SK-MEL-5 (cell line): ENCODE results near the gene AGFG2. TPM values are rescaled to one million over a fixed set of nuclear protein-coding genes. Genes with fewer than 3 reads are reported as not detected.

Experiments used
- DNase-seq: peaks from one replicate; pipeline ENCODE4 v3.0.0-alpha.2; 2016; ENCODE audit warnings: low read depth, low spot score
- in situ Hi-C: cut with HindIII; loops from 2 replicates; pipeline ENCODE4 v1.10.0; 2016; ENCODE audit warnings: low sequenced_read_pairs, high pct_unique_total_duplicates, low pct_unique_long_range_greater_than_20kb
- small RNA-seq, 2 experiments: library from RNA; depleted of rRNA; stranded (forward); fragments of <200 nt; gene quantifications; one replicate each; pipeline ENCODE3, GENCODE V24; 2014
- total RNA-seq: library from RNA; depleted of rRNA; stranded (reverse); fragments of >200 nt; shearing (Covaris generic); gene quantifications from 2 replicates; pipeline ENCODE4 v1.2.3, GENCODE V29; 2014; rRNA removed

Gene AGFG2
- total RNA-seq, 1 experiment from 2014 or later: 18.1 TPM

DNA sequence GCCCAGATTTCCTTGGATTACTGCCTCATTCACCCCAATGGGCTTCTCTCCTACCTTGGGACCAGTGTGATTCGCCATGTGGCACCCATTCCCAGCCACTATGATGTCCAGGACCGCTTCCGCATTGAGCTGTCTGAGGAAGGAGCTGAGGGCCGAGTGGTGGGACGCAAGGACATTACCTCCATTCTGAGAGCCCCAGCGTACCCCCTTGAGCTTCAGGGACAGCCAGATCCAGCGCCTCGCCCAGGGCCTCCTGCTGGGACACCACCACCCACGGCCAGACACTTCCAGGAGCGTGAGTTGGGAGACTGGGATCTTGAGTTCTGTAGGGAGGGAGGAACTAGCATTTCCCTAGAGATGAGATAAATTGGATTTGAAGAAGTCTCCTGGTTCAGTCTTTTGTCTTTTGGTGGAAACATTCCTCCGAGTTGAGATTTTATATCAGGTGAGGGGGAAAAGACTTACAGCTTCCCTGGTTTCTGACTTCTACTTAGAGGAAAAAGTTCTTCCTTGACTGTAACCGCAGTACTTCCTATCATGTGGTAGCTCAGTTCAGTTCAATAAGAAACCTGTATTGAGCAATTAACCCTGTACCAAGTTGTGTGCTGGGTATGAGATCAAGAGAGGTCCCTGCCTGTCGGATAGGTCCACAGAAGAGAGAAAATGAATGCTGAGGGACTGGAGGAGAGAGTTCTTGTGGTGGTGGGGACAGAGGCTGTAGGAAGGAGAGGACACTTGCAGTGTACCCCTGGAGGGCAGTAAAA, 74.6 kb downstream of the AGFG2 start:
- DNase-seq: no peak
- in situ Hi-C loops: no loop called here

DNA sequence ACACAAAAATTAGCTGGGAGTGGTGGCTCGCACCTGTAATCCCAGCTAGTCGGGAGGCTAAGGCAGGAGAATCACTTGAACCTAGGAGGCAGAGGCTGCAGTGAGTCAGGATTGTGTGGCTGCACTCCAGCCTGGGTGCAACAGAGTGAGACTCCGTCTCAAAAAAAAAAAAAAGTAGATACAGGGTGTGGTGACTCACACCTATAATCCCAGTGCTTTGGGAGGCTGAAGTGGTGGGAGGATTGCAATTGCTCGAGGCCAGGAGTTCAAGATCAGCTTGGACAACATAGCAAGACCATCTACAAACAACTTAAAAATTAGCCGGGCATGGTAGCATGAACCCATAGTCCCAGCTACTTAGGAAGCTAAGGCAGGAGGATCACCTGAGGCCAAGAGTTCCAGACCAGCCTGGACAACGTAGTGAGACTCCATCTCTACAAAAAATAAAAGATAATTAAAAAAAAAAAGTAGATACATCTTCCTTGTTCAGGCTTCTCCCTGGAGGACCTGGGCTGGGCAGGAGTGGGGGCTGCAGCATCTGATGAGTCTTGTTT, 75.4 kb downstream of the AGFG2 start:
- DNase-seq: no peak
- in situ Hi-C loops: no loop called here

Small RNA genes within 50 kb of the gene (small RNA-seq; reads per million reads assigned to genes)
- 0 reads per million in 2 experiments for gene RN7SL416P
- 0 to 0.19 reads per million in 2 experiments for gene SAP25

Other genes starting within 250 kb of the AGFG2 start
- gene SPDYE3, start 231.5 kb upstream of the AGFG2 start, total RNA-seq: 0.05 TPM in 1 of 2 replicates, not detected in the other
- gene PILRB, start 181.1 kb upstream of the AGFG2 start, total RNA-seq: 41.6 and 42.5 TPM in 2 replicates
- gene PILRA, start 165.7 kb upstream of the AGFG2 start, total RNA-seq: 0.48 TPM in 1 of 2 replicates, not detected in the other
- 4.5 and 4.7 TPM in 2 replicates for gene ZCWPW1, start 110.5 kb upstream of the AGFG2 start, total RNA-seq
- gene MEPCE, start 109.4 kb upstream of the AGFG2 start, total RNA-seq: 48.2 and 53.5 TPM in 2 replicates
- 27.6 and 28.4 TPM in 2 replicates for gene PPP1R35, start 102.7 kb upstream of the AGFG2 start, total RNA-seq
- gene SPACDR, start 74.9 kb upstream of the AGFG2 start, total RNA-seq: not detected in 2 replicates
- gene TSC22D4, start 60.0 kb upstream of the AGFG2 start, total RNA-seq: 64.3 and 67.0 TPM in 2 replicates
- gene NYAP1, start 55.3 kb upstream of the AGFG2 start, total RNA-seq: 0.53 and 0.61 TPM in 2 replicates
- gene SAP25, start 34.7 kb downstream of the AGFG2 start, total RNA-seq: 0.21 and 0.48 TPM in 2 replicates
- gene LRCH4, start 46.9 kb downstream of the AGFG2 start, total RNA-seq: 4.6 and 5.5 TPM in 2 replicates
- gene FBXO24, start 47.1 kb downstream of the AGFG2 start, total RNA-seq: 0.13 and 0.55 TPM in 2 replicates
- gene PCOLCE, start 63.2 kb downstream of the AGFG2 start, total RNA-seq: 0.59 and 1.1 TPM in 2 replicates
- gene MOSPD3, start 73.3 kb downstream of the AGFG2 start, total RNA-seq: 14.0 and 16.7 TPM in 2 replicates
- gene TFR2, start 102.3 kb downstream of the AGFG2 start, total RNA-seq: 0.29 and 1.6 TPM in 2 replicates
- not detected in 2 replicates for gene ACTL6B, start 117.2 kb downstream of the AGFG2 start, total RNA-seq
- gene GNB2, start 134.5 kb downstream of the AGFG2 start, total RNA-seq: 43.7 and 47.7 TPM in 2 replicates
- gene GIGYF1, start 155.0 kb downstream of the AGFG2 start, total RNA-seq: 21.8 and 22.1 TPM in 2 replicates
- gene POP7, start 166.9 kb downstream of the AGFG2 start, total RNA-seq: 79.2 and 94.4 TPM in 2 replicates
- 0.29 TPM in 1 of 2 replicates, not detected in the other for gene EPO, start 181.3 kb downstream of the AGFG2 start, total RNA-seq
- not detected in 2 replicates for gene ZAN, start 194.4 kb downstream of the AGFG2 start, total RNA-seq